ENCODE results near the gene REN.

DNA sequence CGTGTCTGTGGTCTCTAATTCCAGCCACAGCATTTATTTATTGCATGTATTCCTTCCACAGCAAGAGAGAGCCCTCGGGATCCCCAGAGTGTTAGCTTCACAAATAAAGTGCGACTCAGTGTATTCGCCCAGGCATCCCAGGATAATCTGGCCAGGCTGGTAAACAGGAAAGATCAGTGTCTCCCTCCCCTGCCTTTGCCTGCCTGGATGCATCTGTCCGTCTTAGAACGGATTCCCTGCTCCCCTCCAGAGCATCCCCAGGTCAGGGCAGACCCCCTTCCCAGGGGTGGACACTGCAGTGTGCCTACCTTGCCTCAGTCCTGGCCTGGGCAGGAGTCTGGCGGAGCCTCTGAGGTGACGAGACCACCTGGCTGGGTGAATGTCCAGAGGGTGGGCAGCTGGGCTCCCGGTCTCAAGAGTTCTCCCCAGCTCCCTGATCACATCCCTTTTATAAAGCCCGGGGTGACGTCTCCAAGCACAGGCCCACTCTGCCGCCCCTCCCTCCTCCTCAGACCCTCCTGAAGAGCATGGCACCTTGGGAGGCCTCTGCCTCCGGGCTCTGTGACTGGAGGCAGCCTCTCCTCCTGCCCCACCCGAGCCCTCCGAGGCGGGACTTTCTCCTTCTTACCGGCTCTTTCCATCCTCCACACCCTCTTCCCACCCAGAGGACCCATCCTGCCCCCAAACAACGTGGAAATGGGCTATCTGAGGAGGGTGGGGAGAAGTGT, 30.1 kb upstream of the REN start, which contains the start of gene KISS1:
- TF ChIP-seq EZH2phosphoT487 (IDR thresholded peaks at IDR 0.05; ENCODE audit: insufficient read depth, low read depth) = no peak
- TF ChIP-seq EZH2 (IDR thresholded peaks at IDR 0.05; ENCODE audit: insufficient read depth, poor library complexity, severe bottlenecking) = no peak

Data from GM23248 (cell line).